Fibroblast of mammary gland (primary cell): Measurements from ENCODE around the gene ZC3H13.

Source experiments
- DNase-seq: peaks from one replicate; pipeline ENCODE4 v3.0.0-alpha.2; 2010; ENCODE audit warnings: low read depth
- H3K4me3 ChIP-seq: 2 replicates; pipeline ENCODE4 v1.5.1; 2011; ENCODE audit warnings: low read depth, mild to moderate bottlenecking, low read length, moderate library complexity; ENCODE audit not compliant: control insufficient read depth
- TF ChIP-seq, protein P1 (sequence below): conservative IDR thresholded peaks from 2 replicates; pipeline ENCODE4 v1.5.1; 2011; ENCODE audit warnings: low read depth, low read length, inconsistent platforms; ENCODE audit not compliant: control insufficient read depth, insufficient read depth

ZC3H13 gene

DNA sequence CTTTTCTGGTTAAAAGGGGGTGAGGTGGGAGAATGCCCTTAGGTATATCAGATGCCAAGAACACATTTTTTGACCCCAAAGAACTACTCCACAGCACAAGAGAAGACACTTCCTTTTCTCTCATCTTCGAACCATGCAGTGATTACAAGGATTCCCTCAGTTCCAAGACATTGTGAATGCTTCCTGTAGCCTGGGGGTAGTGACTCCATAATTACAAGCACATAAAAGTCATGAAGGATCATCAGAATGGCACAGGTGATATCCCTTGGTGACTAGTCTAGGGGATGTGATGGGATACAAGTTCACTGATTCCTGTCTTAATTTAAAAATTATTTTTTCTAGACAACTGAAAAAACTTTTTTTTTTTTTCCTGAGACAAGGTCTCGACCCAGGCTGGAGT, 78.0 kb downstream of the ZC3H13 start:
- TF ChIP-seq, protein P1, sequence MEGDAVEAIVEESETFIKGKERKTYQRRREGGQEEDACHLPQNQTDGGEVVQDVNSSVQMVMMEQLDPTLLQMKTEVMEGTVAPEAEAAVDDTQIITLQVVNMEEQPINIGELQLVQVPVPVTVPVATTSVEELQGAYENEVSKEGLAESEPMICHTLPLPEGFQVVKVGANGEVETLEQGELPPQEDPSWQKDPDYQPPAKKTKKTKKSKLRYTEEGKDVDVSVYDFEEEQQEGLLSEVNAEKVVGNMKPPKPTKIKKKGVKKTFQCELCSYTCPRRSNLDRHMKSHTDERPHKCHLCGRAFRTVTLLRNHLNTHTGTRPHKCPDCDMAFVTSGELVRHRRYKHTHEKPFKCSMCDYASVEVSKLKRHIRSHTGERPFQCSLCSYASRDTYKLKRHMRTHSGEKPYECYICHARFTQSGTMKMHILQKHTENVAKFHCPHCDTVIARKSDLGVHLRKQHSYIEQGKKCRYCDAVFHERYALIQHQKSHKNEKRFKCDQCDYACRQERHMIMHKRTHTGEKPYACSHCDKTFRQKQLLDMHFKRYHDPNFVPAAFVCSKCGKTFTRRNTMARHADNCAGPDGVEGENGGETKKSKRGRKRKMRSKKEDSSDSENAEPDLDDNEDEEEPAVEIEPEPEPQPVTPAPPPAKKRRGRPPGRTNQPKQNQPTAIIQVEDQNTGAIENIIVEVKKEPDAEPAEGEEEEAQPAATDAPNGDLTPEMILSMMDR = no peak
- H3K4me3 ChIP-seq = no peak overlapping the region
- no peak for DNase-seq

DNA sequence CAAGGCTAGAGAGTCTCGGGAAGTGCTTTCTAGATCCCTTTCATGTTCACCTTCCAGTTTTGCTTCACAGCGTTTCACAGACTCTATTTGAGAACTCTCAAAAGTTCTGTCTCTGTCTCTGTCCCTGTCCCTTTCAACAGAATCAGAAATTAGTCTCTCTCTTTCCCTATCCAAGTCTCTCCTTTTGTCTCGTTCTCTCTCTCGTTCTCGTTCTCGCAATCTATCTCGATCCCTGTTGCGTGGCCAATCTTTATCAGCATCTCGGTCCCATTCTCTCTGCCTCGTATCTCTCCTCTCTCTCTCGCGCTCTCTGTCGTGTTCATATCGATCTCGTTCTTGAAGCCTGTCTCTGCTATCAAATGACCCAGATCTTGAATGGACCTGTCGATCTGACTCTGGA, 85.0 kb downstream of the ZC3H13 start:
- TF ChIP-seq, protein P1 = no peak
- H3K4me3 ChIP-seq = no peak overlapping the region
- DNase-seq = no peak

DNA sequence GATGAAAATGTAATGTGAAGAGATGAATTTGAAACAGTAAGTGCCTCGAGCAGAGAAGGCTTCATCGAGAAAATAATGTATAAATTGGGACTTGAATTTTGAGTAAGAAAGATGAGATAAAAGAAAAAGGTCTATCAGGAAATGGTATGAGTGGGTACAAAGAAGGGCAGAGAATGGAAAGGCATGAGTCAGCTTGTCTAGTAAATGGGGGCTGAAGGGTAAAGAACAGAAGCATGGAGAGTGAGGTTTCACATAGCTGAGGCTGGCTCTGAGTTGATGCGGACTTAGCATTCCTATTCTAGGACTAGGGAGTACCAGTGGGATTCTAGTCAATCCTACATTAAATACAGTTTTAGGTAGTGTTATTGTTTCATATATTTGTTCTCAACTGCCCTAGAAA, 85.8 kb downstream of the ZC3H13 start:
- TF ChIP-seq, protein P1 = no peak
- no peak for DNase-seq
- H3K4me3 ChIP-seq = no peak overlapping the region

DNA sequence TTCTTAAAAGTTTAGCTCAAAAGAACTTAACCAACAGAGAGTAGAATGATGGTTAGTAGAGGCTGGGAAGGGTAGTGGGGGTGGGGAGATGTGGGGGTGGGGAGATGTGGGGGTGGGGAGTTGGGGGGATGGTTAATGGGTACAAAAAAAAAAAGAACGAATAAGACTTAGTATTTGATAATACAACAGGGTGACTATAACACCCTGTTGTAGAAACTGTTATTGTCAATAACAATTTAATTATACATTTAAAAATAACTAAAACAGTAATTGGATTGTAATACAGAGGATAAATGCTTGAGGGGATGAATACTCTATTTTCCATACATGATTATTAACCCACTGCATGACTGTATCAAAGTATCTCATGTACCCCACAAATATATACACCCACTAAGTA, 91.1 kb downstream of the ZC3H13 start:
- no peak for DNase-seq
- H3K4me3 ChIP-seq = no peak overlapping the region
- TF ChIP-seq, protein P1 = no peak

DNA sequence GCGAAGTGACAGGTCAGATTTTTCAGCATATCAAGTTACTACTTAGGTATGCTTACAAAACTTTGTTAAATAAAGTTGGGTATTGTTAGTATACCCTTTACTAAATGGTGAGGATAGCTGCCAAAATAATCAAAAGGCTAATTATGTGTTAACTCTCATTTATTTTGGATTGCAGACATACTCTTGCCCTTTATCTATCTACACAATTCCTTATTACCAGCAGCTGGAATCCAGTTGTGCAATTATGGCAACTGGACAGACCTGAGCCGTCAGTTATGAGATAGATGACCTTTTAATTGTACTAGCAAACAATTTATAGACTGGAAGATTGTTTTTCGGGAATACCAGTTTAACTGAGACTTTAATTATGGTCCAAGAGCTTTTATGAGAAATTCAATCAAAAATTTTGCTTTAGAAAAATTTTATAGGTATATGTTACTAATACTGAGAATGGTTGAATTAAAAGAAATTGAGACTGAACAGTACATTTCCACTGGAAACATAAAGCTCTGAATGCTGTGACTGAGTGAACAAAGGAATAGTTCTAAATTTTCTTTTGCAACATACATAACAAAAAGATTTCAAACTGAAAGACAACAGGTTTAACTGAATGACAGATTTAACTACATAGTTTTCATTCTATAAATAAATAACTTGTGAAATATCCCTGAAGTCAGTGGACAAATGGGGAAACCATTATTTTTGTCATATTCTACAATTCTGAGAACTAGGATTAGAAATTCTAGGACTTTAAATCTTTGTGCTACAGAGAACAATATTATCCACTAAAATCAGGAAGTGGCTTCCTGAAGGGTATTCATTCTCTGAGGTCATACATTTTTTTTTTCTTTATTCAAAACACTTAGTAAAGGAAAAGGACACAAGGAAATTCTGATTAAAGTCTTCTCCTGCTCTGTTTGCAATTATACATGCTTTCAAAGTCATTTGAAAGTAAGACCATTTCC, 97.4 kb downstream of the ZC3H13 start:
- no peak overlapping the region for H3K4me3 ChIP-seq
- no peak for DNase-seq
- TF ChIP-seq, protein P1 = no peak

DNA sequence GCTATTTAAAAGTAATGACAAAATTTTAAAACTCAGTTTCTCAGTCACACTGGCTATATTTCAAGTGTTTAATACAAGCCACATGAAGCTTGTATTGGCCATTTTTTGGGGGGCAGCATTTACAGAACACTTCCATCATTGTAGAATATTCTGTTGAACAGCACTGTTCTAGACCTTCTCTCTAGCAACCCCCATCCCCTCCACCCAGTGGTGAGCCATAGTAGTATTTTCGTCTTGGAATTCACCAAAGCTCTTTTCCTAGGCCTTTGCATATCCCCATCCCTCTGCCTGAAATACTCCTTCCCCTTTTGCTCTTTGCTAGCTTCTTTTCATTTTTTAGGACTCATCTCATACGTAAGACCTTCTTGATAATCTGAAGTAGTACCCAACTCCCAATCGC, 99.5 kb downstream of the ZC3H13 start:
- TF ChIP-seq, protein P1 = no peak
- no peak overlapping the region for H3K4me3 ChIP-seq
- DNase-seq = no peak

DNA sequence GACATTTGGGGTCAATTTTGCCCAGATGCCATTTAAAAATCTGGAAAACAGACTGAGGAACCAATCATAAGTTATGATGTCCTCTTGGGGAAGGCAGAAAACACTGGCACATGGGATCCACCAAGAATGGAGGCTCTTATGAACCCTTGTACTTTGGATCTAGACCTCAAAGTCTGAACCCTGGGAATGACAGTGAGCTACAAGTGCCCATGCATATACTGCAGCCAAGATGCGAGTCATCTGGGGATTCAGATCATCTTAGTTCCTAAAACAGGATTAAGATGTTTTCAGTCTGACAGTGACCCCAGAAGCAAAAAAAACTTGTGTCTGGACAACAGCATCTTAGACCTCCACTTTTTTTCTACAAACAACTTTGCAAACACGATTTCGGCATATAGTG, 100.8 kb downstream of the ZC3H13 start:
- H3K4me3 ChIP-seq = no peak overlapping the region
- peak; percentile 37 for DNase-seq
- TF ChIP-seq, protein P1 = no peak
